ENCODE results near the gene INPP5F. TPM values are rescaled to one million over a fixed set of nuclear protein-coding genes. Genes with fewer than 3 reads are reported as not detected.
A peak's percentile ranks its signal among the peaks of the same experiment; 100 is the strongest.
"Not testable (repeated sequence)": the region's sequence is repeated elsewhere in the genome, so short reads cannot be mapped to it uniquely, and the experiment has no call there.

Gene INPP5F
- total RNA-seq, 1 donor from 2014 or later: 40.9 TPM

DNA sequence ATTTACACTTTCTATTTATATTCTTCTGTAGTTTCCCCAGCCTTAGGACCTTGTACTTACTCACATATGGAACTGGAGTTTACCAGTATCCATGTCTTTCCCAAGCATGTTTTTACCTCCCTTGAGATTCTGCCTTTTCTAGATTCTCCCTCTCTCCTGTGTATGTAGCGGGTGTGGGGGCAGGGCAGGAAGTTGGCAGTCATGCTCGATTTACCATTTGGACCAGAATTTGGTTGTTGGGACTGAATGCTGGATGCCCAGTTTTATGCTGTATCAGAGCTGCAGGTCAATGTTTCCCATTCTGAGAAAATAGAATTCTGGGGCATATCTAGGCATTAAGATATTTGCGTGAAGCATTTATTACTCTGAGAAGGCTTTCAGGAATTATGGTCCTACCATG, 14.2 kb downstream of the INPP5F start:
- DNase-seq (ENCODE audit: low spot score): no peak

DNA sequence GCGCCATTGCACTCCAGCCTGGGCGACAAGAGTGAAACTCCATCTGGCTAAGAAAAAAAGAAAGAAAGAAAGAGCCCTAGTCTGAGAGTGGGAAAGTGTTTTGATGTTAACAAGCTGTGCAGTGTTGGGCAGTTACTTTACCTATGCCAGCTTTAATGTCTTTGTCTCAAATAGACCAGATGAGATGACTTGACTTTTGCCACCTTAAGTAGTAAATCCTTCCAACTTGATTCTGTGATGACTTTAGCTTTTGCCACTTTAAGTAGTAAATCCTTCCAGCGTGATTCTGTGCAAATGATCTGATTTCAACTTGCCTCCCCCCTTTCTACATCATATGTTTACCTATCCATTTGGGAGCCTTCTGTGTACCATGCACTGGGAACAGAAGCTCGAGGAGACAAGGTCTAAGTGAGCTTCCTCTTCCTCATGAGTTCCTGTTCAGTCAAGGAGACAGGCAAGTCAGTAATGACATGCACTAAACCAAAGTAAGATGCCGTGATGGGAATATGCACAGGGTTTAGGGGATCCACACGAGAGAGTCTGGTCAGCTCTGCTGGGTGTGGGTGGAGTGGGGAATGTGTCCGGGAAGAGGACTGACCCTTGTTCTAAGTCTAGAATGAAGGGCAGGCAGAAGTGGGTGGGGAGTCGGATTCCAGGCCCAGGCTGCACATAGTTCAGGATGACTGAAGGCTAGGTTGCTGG, 17.2 kb downstream of the INPP5F start:
- no peak for DNase-seq (ENCODE audit: low spot score)

GRCh38 chr10:119747940-119748339, 22.1 kb downstream of the INPP5F start:
- DNase-seq (ENCODE audit: low spot score): no peak

DNA sequence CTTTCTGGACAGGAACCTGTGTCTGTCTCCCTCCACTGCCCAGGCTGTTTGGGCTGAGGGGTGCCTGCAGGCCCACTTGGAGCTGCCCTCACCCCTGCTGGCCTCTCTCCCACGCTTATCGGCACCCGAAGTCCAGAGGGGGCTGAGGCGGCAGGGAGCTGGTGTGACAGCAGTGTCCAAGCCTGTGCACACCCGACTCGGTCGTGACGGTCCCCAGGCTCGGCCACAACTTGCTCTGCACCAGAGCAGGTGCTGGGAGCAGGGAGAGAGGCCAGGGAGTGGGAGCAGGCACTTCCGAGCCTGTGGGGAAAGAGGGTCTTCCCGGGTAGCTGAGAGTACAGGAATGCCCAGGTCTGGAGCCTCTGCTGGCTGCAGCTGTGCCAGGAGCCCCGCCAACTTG, 23.0 kb downstream of the INPP5F start:
- no peak for DNase-seq (ENCODE audit: low spot score)

GRCh38 chr10:119749455-119749854, 23.6 kb downstream of the INPP5F start:
- no peak for DNase-seq (ENCODE audit: low spot score)

- DNase-seq (ENCODE audit: low spot score): peak; percentile 83
These were observed 24.8 kb downstream of the INPP5F start for GRCh38 chr10:119750391-119751230.

- no peak for DNase-seq (ENCODE audit: low spot score)
These were observed 27.5 kb downstream of the INPP5F start for GRCh38 chr10:119753309-119753708.

DNA sequence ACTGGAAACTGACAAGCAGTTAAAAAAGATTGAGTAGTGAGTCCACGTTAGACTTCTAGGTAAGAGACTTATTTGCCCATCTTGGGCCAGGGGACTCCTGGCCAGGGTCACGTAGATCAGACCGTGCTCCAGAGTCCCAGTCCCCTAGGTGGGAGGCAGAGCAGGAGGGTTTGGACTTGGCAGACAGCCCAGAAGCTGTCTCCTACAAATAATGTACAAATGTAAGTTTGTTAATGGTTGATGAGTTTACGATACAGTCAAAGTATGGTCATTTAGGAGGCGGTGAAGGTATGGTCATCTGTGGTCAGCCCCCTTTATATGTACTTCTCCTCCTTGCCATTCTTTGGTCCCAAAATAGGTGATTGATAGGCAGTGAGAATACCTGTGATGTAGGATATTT, 28.2 kb downstream of the INPP5F start:
- DNase-seq (ENCODE audit: low spot score): no peak

DNA sequence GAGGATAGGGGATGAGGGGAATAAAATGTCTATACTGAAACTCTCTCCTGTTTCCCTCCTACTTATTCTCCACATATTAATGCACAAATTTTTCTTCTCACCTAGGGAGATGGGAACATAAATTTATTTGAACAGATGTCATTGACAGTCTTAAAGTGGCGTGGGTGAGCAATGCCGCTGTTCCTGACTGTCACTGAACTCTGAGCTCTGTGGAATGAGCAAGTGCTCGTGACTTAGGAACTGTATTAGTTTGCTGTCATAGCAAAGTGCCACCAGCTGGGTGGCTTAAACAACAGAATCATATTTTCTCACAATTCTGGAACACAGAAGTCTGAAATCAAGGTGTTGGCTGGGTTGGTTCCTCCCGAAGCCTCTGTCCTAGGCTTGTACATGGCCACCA, 29.1 kb downstream of the INPP5F start:
- DNase-seq (ENCODE audit: low spot score): no peak

GRCh38 chr10:119755446-119755845, 29.6 kb downstream of the INPP5F start:
- no peak for DNase-seq (ENCODE audit: low spot score)

GRCh38 chr10:119758448-119759195, 32.8 kb downstream of the INPP5F start:
- no peak for DNase-seq (ENCODE audit: low spot score)

- DNase-seq (ENCODE audit: low spot score): no peak
These were observed 34.0 kb downstream of the INPP5F start for GRCh38 chr10:119759832-119760231.

DNA sequence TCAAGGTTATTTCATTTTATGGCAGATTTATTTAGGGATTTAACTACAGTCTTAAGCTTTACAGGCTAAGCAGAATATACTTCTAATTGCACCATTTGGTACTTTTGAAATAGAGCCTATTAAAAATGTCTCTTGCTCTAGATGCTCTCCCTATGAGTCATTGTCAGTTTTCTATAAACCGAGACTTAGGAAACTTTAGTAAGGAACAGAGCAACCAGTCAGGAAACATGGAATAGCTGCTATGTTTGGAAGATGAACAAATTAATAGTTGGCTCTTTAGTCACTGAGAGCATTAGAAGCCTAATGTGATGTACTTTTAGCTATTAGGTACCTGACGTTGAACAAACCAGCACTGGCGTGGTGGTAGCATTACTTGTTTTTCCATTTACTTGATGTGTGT, 35.3 kb downstream of the INPP5F start:
- peak; percentile 81 for DNase-seq (ENCODE audit: low spot score)

GRCh38 chr10:119762035-119762434, 36.2 kb downstream of the INPP5F start:
- DNase-seq (ENCODE audit: low spot score): no peak

GRCh38 chr10:119762805-119763798, 37.3 kb downstream of the INPP5F start:
- DNase-seq (ENCODE audit: low spot score): no peak

DNA sequence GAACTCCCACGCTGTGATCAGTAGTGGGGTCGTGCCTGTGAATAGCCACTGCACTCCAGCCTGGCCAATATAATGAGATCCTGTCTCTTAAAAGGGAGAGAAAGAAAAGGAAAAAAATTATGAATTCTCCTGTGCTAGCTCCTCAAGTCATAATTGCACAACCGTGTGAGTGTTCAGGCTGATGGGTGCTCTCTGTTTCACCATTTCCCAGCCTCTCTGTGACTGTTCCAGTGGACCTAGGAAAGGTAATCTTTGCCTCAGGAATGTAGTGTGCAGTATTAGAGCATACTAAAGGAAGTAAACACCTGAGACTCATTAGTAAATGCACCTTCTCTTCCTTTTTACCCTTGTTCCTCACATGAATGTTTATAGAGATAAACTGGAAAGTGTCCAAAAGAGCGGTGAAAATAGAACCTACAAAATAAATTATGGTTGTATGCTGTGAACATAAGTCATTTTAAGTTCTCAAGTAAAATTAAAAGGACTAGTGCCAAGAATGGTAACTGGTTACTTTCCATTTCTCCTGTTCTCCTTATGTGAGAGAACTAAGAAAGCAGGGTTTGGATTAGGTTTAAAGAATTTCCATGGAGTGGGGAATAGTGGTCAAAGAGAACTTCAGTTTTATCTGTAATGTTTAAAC, 42.7 kb downstream of the INPP5F start:
- DNase-seq (ENCODE audit: low spot score): no peak

- DNase-seq (ENCODE audit: low spot score): no peak
These were observed 44.0 kb downstream of the INPP5F start for GRCh38 chr10:119769886-119770285.

GRCh38 chr10:119770928-119771327, 45.1 kb downstream of the INPP5F start:
- no peak for DNase-seq (ENCODE audit: low spot score)

DNA sequence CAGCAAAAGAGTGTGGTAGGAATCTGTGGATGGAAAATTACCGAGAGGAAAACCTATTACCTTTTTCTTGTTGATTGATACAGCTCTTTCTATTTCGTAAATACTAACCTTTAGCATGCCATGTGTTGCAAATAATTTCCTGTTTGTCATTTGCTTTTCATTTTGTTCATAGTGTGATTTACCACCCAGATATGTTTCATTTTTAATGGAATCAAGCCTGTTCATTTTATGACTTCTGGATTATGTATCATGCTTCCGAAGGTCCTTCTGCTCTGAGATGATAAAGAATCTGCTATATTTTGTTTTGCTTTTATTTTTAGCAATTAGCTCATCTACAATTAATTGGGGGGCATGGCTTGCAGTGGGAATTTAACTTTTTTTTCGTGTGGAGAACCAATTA, 46.5 kb downstream of the INPP5F start:
- DNase-seq (ENCODE audit: low spot score): no peak

GRCh38 chr10:119773041-119773440, 47.2 kb downstream of the INPP5F start:
- not testable (repeated sequence) for DNase-seq (ENCODE audit: low spot score)

GRCh38 chr10:119775529-119775928, 49.7 kb downstream of the INPP5F start:
- DNase-seq (ENCODE audit: low spot score): no peak
